AG08396 (cell line): ENCODE results near the gene NKAIN1.
A peak's percentile ranks its signal among the peaks of the same experiment; 100 is the strongest.
"Not testable (repeated sequence)": the region's sequence is repeated elsewhere in the genome, so short reads cannot be mapped to it uniquely, and the experiment has no call there.

ENCODE experiments used
- DNase-seq: peaks from one replicate; pipeline ENCODE4 v3.0.0; 2012; ENCODE audit warnings: low spot score, mixed read lengths

Gene NKAIN1

DNA sequence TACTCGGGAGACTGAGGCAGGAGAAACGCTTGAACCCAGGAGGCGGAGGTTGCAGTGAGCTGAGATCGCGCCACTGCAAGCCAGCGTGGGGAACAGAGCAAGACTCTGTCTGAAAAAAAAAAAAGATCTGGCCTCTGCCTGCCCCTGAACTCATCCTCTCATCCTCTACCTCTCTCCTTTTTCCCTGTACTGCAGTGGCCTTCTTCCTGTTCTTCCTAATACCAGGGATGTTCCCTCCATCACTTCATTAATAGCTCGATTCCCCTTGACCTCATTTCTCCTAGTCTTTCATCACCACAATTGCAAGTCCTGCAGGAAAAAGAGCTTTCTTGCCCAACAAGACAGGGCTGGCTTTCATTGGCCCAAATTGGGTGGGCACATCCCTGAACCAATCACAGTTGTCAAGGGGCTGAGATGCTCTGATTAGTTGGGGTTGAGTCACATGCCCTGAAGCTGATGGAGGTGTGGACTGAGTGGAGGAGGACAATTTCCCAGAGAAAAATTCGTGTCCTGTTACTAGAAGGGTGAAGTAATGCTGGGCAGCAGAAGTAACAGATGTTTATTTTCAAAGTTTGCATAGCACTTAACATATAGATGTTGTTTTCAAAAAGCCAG is 87.4 kb downstream of the NKAIN1 start:
- peak; percentile 73 for DNase-seq

DNA sequence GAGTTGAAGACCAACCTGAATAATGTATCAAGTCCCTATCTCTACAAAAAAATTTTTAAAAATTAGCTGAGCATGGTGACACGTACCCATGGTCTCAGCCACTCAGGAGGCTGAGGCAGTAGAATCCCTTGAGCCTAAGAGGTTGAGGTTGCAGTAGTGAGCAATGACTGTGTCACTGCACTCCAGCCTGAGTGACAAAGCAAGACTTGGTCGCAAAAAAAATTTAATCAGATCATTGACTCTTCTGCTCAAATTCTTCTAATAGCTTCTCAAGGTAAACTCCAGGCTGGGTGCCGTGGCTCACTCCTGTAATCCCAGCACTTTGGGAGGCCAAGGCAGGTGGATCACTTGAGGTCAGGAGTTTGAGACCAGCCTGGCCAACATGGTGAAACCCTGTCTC is 88.3 kb downstream of the NKAIN1 start:
- DNase-seq: no peak

DNA sequence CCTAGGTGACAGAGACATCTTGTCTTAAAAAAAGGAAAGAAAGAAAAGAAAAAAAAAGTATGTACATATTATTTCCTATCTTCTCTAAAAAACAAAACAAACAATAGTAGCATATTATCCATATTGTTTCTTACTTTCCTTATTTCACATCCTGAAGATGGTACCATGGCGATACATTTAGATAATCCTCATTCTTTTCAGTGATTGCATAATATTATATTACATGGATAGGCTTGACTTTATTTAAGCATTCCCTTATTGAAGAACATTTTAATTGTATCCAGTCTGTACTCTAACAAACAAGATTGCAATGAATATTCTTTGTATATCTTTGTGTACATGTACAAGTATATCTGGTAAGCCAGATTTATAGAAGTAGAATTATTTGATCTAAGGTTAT is 91.3 kb downstream of the NKAIN1 start:
- no peak for DNase-seq

DNA sequence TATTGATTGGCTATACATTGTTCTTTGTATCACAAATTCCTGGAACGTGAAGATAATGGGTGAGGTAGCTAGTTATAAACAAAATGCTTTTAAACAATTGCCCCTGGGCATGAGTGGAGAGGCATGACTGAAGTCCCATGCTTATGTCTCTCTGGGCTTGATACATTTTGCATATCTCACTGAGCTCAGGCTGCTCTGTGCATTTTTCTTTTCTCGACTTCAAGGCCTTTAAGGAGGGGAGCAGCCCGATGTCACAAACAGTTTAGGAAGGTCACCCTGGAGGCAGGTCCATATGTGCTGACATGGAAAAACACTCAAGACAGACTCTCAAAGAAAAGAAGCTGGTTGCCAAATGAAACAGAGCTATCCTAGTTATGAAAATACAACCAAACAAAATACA is 94.0 kb downstream of the NKAIN1 start:
- no peak for DNase-seq

DNA sequence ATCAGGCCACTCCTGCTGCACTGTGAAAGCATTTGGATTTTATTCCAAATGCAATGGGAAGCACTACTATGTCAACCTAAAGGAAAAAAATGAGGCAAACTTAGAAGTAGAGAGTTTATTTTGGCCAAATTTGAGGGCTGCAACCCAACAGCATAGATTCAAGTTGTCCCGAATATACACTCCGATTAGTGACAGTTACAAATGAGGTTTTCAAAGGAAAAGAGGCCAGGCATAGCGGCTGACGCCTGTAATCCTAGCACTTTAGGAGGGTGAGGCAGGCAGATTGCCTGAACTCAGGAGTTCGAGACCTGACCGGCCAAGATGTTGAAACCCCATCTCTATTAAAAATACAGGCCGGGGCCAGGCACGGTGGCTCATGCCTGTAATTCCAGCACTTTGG is 95.2 kb downstream of the NKAIN1 start:
- DNase-seq: no peak

DNA sequence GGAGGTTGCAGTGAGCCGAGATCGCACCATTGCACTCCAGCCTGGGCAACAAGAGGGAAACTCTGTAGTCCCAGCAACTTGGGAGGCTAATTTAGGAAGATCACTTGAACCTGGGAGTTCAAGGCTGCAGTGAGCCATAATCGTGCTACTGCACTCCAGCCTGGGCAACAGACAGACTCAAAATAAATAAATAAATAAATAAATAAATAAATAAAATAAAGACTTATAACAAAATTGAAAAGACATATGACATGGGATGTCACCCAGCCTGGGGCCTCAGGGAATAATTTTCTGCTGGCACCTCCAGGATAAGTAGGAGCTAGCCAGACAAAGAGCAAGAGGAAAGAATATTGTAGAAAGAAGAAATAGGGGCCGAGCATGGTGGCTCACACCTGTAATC is 96.2 kb downstream of the NKAIN1 start:
- DNase-seq: no peak

DNA sequence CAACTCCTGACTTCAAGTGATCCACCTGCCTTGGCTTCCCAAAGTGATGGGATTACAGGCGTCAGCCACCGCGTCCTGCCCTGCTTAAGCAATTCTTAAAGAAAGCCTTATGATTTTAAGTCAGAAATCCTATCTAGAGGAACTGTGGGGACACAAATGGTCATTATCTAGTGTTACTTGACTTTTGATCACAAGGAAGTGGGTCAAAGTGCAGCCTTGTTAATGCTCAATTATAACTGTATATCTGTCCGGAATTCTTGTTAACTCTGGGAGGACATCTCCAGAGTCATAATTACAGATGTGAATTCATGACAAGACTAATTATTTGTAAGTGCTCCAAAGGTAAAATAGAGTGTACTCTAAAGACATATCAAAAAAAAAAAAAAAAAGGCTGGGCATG is 97.3 kb downstream of the NKAIN1 start:
- no peak for DNase-seq

DNA sequence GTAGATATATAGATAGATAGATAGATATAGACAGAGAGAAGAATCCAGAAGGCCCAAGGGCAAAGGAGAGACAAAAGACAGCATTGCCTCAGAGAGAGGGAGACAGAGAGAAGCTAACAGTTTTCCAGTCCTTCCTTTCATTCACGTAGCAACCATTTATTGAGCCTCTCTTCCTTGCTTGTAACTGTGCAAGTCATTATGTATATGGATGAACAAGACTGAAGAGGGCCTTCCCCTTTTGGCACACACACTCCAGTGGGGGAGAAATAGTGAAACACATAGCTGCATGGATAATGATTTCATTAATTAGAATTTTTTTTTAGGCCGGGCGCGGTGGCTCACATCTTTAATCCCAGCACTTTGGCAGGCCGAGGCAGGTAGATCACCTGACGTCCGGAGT is 99.4 kb downstream of the NKAIN1 start:
- DNase-seq: no peak

DNA sequence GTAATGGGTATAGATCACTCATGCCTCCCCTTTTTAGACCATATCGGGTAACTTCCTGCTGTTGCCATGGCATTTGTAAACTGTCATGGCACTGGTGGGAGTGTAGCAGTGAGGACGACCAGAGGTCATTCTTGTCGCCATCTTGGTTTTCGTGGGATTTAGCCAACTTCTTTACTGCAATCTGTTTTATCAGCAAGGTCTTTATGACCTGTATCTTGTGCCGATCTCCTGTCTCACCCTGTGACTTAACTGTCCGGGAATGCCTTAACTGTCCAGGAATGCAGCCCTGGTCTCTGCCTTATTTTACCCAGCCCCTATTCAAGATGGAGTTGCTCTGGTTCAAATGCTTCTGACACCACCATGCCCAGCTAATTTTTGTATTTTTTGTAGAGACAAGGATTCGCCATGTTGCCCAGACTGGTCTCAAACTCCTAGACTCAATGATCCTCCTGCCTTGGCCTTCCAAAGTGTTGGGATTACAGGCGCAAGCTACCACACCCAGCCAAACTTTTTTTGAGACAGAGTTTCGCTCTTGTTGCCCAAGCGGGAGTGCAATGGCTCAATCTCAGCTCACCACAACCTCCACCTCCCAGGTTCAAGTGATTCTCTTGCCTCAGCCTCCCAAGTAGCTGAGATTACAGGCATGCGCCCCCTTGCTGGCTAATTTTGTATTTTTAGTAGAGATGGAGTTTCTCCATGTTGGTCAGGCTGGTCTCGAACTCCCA is 100.7 kb downstream of the NKAIN1 start:
- not testable (repeated sequence) for DNase-seq

DNA sequence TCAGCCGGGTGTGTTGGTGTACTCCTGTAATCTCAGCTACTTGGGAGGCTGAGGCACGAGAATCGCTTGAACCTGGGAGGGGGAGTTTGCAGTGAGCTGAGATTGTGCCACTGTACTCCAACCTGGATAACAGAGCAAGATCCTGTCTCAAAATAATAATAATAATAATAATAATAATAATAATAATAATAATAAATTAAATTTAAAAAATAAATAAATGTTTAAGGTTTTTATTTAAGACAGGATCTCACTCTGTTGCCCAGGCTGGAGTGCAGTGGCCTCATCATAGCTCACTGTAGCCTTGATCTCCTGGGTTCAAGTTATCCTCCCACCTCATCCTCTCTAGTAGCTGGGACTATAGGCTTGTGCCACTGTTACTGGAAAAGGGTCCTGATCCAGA is 101.8 kb downstream of the NKAIN1 start:
- not testable (repeated sequence) for DNase-seq

DNA sequence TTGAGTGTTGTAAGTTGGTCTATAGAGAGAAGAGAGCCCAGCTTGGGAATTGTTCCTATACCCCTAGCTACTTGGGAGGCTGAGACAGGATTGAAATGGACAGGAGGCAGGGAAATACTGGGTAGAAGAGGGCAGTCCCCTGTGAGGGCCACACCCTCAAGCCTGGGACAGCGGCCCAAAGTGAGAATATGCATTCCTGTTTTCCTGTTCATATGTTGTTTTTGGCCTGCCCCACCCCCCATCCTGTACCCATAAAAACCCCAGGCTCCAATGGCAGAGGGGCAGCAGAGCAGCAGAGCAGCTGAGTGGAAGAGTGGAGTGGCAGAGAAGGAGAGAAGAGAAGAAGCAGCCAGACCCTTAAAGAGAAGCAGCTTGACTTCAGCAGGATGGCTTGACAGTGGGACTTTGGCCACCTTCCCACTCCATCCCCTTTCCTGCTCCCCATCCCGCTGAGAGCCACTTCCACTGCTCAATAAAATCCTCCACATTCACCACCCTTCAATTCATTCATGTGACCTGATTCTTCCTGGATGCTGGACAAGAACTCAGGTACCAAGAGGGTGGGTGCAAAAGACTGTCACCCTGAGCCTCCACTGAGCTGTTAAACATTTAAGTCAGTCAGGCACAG is 103.6 kb downstream of the NKAIN1 start:
- DNase-seq: no peak

DNA sequence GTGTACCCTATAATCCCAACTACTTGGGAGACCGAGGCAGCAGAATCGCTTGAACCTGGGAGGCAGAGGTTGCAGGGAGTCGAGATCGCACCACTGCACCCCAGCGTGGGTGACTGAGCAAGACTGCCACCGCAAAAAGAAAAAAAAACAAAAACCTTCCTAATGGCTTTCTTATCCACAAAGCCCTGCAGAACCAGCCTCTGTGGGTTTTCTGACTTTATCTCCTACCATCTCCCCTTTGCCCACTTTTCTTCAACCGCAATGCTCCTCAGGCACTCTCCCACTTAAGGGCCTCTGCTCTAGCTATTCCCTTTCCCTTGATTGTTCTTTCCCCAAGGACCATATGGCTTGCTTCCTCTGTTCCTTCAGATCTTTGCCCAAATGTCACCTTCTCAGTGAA is 106.3 kb downstream of the NKAIN1 start:
- no peak for DNase-seq
